Naive thymus-derived CD4-positive, alpha-beta T cell (primary cell): ENCODE results near the gene ACBD6. TPM values are rescaled to one million over a fixed set of nuclear protein-coding genes. Genes with fewer than 3 reads are reported as not detected.

ENCODE experiments used
- ATAC-seq: fragments of 150-1000 bp; cut with Tn5 transposase; 2 replicates; pipeline ENCODE4 v1.10.0; 2021; ENCODE audit warnings: mild to moderate bottlenecking, moderate library complexity
- CTCF ChIA-PET: fragments of 350-600 bp; sonication (Branson Sonifier 250); formaldehyde crosslinking; loops from one replicate; lab custom pipeline; 2021; ENCODE audit warnings: antibody characterized with exemption; lab: Charles Lee
- POLR2A ChIA-PET: fragments of 350-600 bp; sonication (Branson Sonifier 250); formaldehyde crosslinking; loops from one replicate; lab custom pipeline; 2021; ENCODE audit warnings: antibody characterized with exemption, inconsistent platforms; lab: Charles Lee
- DNase-seq, 9 donors: peaks; one replicate each; pipeline versions ENCODE4 v3.0.0 to v3.0.0-alpha.2; 2020 to 2022; ENCODE audit warnings: mixed read lengths in 1 of 9
- H3K27ac ChIP-seq: one replicate; pipeline ENCODE4 v1.7.0; 2013; ENCODE audit warnings: mild to moderate bottlenecking, low read depth, low read length, moderate library complexity
- H3K27me3 ChIP-seq, 2 donors: one replicate each; pipeline ENCODE4 v1.7.0; 2013; ENCODE audit warnings: low read length in 2 of 2, mild to moderate bottlenecking in 2 of 2, moderate library complexity in 2 of 2; ENCODE audit not compliant: control insufficient read depth in 2 of 2, insufficient read depth in 2 of 2
- H3K36me3 ChIP-seq, 3 experiments: 1 replicate in 2 of 3; 2 replicates in 1 of 3; pipeline ENCODE4 v1.7.0; 2013; ENCODE audit warnings: low read length in 3 of 3, mild to moderate bottlenecking in 3 of 3, moderate library complexity in 1 of 3; ENCODE audit not compliant: insufficient read depth in 3 of 3, control insufficient read depth in 2 of 3
- H3K4me1 ChIP-seq, 2 donors: one replicate each; pipeline ENCODE4 v1.7.0; 2013; ENCODE audit warnings: low read length in 2 of 2, mild to moderate bottlenecking in 2 of 2, moderate library complexity in 1 of 2; ENCODE audit not compliant: control insufficient read depth in 2 of 2, insufficient read depth in 2 of 2
- H3K4me3 ChIP-seq: 2 replicates; pipeline ENCODE4 v1.7.0; 2013; ENCODE audit warnings: mild to moderate bottlenecking, low read length
- H3K9me3 ChIP-seq, 3 experiments: 1 replicate in 2 of 3; 2 replicates in 1 of 3; pipeline ENCODE4 v1.7.0; 2013; ENCODE audit warnings: low read length in 3 of 3; ENCODE audit not compliant: control insufficient read depth in 2 of 3
- H3K27ac Mint-ChIP-seq, 9 donors: one replicate each; pipeline ENCODE4 v1.8.0; 2020 to 2022; ENCODE audit warnings: mixed read lengths in 9 of 9, mild to moderate bottlenecking in 8 of 9, moderate library complexity in 5 of 9, inconsistent platforms in 2 of 9
- H3K27me3 Mint-ChIP-seq, 5 donors: one replicate each; pipeline ENCODE4 v1.8.0; 2021 to 2022; ENCODE audit warnings: mixed read lengths in 5 of 5, mild to moderate bottlenecking in 1 of 5
- H3K36me3 Mint-ChIP-seq, 5 donors: one replicate each; pipeline ENCODE4 v1.8.0; 2020 to 2022; ENCODE audit warnings: mixed read lengths in 5 of 5, mild to moderate bottlenecking in 3 of 5, inconsistent platforms in 1 of 5
- H3K4me1 Mint-ChIP-seq, 7 donors: one replicate each; pipeline ENCODE4 v1.8.0; 2020 to 2022; ENCODE audit warnings: mixed read lengths in 7 of 7, mild to moderate bottlenecking in 3 of 7, inconsistent platforms in 1 of 7
- H3K4me3 Mint-ChIP-seq, 10 donors: one replicate each; pipeline ENCODE4 v1.8.0; 2020 to 2022; ENCODE audit warnings: mild to moderate bottlenecking in 10 of 10, mixed read lengths in 10 of 10, moderate library complexity in 6 of 10, inconsistent platforms in 2 of 10
- H3K9me3 Mint-ChIP-seq, 11 donors: one replicate each; pipeline ENCODE4 v1.8.0; 2020 to 2022; ENCODE audit warnings: mixed read lengths in 11 of 11, mild to moderate bottlenecking in 4 of 11, inconsistent platforms in 1 of 11, moderate library complexity in 1 of 11
- intact Hi-C, 2 donors: fragments of 100-400 bp; cut with micrococcal nuclease; formaldehyde crosslinking; loops; one replicate each; pipeline ENCODE4 v1.15.1; 2023
- polyA plus RNA-seq, 2 donors: library from polyadenylated mRNA; unstranded; fragments of 300-500 nt; fragmentation: Illumina TruSeq; gene quantifications; one replicate each; pipeline ENCODE4 v1.2.3, GENCODE V29; 2021
- total RNA-seq, 6 experiments: library from RNA in 5 of 6; stranded (reverse) in 5 of 6; gene quantifications; 1 replicate in 5 of 6; 2 replicates in 1 of 6; pipeline ENCODE4 v1.2.3 and lab custom pipeline; 2021 to 2026

The ACBD6 gene
- total and polyA plus RNA-seq, 7 experiments from 2014 or later: 44.2 to 75.7 (median 47.3) TPM

DNA sequence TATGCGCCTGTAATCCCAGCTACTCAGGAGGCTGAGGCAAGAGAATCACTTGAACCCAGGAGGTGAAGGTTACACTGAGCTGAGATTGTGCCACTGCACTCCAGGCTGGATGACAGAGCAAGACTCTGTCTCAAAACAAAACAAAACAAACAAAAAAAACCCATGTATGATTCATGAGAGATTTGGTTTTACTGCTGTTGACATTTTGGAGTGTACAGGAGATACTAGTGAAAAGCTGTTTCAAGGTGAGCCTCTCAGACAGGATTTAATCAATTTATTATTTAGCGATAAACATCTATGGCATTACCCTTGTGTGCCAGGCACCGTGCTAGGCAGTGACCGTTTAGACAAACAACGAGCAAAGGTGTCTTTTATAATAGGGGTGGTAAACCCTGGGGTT is 255.8 kb downstream of the ACBD6 start:
- no peaks in the 10 kb centered on the region for H3K9me3 ChIP-seq
- H3K36me3 ChIP-seq: no peaks in the 10 kb centered on the region
- POLR2A ChIA-PET: no interaction called here
- CTCF ChIA-PET: no interaction called here
- no peaks in the 10 kb centered on the region for H3K9me3 Mint-ChIP-seq
- H3K27me3 ChIP-seq: no peaks in the 10 kb centered on the region
- no peaks in the 10 kb centered on the region for H3K36me3 Mint-ChIP-seq
- no peak overlapping the region for H3K27ac Mint-ChIP-seq
- DNase-seq (no peak), ATAC-seq (no peak)
- H3K4me1 Mint-ChIP-seq: peaks cover 0 to 4% (median 0%) of the 10 kb centered on the region in 7 donors
- peaks cover 20 to 65% (median 44%) of the 10 kb centered on the region in 5 donors for H3K27me3 Mint-ChIP-seq
- intact Hi-C loops: no loop called here
- no peak overlapping the region for H3K4me3 Mint-ChIP-seq
- H3K4me1 ChIP-seq: no peaks in the 10 kb centered on the region
- H3K4me3 ChIP-seq: no peak overlapping the region
- H3K27ac ChIP-seq: no peak overlapping the region

DNA sequence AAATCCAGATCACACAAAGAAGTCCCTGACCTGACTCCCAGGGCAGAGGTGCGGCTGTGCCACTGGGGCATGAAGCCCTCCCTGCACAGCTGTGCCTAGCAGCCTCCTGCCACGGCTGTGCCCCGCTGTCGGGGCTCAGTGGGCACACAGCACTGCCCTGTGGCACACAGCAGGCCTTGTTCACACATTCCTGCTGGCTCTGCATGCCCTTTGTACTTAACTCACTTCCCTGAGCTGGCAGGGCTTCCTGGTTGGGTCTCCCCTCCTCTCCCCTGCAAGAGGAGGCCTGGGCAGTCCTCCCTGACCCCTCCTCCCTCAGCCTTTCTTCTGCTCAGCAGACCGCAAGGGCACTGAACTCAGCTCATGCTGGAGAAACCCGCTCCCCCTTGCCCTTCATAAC is 257.5 kb downstream of the ACBD6 start:
- intact Hi-C loops: no loop called here
- CTCF ChIA-PET: no interaction called here
- H3K9me3 Mint-ChIP-seq: peaks cover 0 to 2% (median 0%) of the 10 kb centered on the region in 11 donors

DNA sequence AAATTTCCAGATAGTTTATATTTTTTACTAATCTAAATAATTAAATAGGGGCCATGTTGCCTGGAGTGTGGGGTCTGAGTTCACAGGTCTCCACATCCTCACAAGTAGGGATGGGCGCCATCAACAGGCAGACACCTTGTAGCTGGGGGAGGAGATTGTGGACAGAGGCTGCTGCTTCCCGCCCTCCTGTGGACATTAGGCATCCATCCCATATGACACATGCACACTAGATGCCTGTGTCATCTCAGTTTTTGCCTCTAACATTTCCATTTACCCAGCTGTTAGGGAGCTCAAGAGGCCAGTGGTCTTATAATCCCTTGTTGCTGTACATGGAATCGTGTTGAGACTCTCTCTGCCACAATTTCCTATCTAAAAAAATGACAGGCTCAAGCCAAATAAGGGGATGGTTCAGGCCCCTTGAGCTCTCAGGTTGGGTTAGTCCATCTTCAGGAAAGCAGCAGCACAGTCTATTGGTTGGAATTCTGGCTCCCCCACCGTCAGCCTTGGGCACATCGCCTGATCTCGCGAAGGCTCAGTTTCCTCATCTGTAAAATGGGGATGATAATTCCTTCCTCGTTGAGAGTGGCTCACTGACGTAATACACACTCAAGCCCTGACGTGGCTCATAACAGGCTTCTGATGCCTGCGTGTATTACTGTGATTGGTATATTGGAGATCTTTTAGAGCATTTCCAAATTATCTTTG is 258.7 kb downstream of the ACBD6 start:
- Mint-ChIP-seq H3K9me3 (peaks cover 0 to 2% (median 0%) of the 10 kb centered on the region in 11 donors), H3K36me3 (no peaks in the 10 kb centered on the region), H3K4me3 (no peak overlapping the region), H3K4me1 (peaks cover 0 to 2% (median 0%) of the 10 kb centered on the region in 7 donors), H3K27ac (no peak overlapping the region), H3K27me3 (peaks cover 43 to 71% (median 54%) of the 10 kb centered on the region in 5 donors)
- ATAC-seq (no peak), DNase-seq (no peak)
- H3K27me3 ChIP-seq: peaks cover 3 to 7% of the 10 kb centered on the region in 2 donors
- H3K4me3 ChIP-seq: no peak overlapping the region
- H3K9me3 ChIP-seq: no peaks in the 10 kb centered on the region
- intact Hi-C loops: no loop called here
- ChIA-PET CTCF (no interaction called here), POLR2A (no interaction called here)
- no peak overlapping the region for H3K27ac ChIP-seq
- H3K4me1 ChIP-seq: no peaks in the 10 kb centered on the region
- H3K36me3 ChIP-seq: no peaks in the 10 kb centered on the region

More for the DNA sequence above, 257.5 kb downstream of the ACBD6 start:
- no peak for DNase-seq
- no peaks in the 10 kb centered on the region for H3K36me3 Mint-ChIP-seq
- Histone ChIP-seq H3K4me3 (no peak overlapping the region), H3K27ac (no peak overlapping the region), H3K27me3 (peaks cover 0 to 4% of the 10 kb centered on the region in 2 donors), H3K36me3 (no peaks in the 10 kb centered on the region), H3K4me1 (no peaks in the 10 kb centered on the region), H3K9me3 (no peaks in the 10 kb centered on the region)
- H3K27me3 Mint-ChIP-seq: peaks cover 37 to 67% (median 51%) of the 10 kb centered on the region in 5 donors
- POLR2A ChIA-PET: no interaction called here
- H3K4me3 Mint-ChIP-seq: no peak overlapping the region
- peaks cover 0 to 2% (median 0%) of the 10 kb centered on the region in 7 donors for H3K4me1 Mint-ChIP-seq
- ATAC-seq: no peak
- H3K27ac Mint-ChIP-seq: no peak overlapping the region

DNA sequence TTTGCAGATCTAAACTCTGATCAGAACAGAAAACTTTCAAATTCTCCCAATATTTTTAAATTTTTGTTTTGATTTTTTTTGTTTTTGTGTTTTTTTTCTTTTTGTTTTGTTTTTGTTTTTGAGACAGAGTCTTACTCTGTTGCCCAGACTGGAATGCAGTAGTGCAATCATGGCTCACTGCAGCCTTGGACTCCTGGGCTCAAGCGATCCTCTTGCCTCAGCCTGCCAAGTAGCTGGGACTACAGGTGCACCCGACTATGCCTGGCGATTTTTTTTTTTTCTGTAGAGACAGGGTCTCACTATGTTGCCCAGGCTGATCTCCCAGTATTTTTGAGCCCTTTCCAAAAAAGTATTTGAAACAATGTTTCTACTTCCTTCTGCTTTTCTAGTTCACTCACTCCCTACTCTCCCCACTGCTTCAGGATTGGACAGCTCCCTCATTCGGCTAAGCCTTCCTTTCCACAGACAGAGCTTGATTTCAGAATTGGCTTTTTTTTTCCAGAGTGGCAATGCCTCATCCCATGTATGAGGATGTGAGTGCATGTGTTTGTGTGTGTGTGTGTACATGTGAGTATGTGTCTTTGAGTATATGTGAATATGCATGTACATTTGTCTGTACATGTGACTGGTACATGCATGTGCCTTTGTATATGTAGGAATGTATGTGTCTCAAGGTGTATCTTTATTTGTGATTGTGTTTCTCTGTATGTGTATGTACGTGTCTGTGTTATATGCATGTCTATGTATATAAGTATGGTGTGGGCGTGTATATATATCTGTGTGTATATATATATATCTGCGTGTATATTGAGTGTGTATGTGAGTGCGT is 260.4 kb downstream of the ACBD6 start:
- ChIA-PET CTCF (no interaction called here), POLR2A (interaction anchor here (0.8 kb wide), 1 partner anchor 1876 kb away, joined by 3 read pairs; no protein-coding TSS in a partner anchor)
- no peaks in the 10 kb centered on the region for H3K4me1 Mint-ChIP-seq
- ATAC-seq: no peak
- Histone ChIP-seq H3K9me3 (no peaks in the 10 kb centered on the region), H3K27me3 (peaks cover 10 to 13% of the 10 kb centered on the region in 2 donors), H3K4me3 (no peak overlapping the region), H3K27ac (no peak overlapping the region), H3K4me1 (no peaks in the 10 kb centered on the region), H3K36me3 (no peaks in the 10 kb centered on the region)
- intact Hi-C loops: no loop called here
- no peak overlapping the region for H3K27ac Mint-ChIP-seq
- DNase-seq: no peak
- H3K36me3 Mint-ChIP-seq: no peaks in the 10 kb centered on the region
- peaks cover 61 to 80% (median 72%) of the 10 kb centered on the region in 5 donors for H3K27me3 Mint-ChIP-seq
- H3K4me3 Mint-ChIP-seq: no peak overlapping the region
- peaks cover 0 to 2% (median 0%) of the 10 kb centered on the region in 11 donors for H3K9me3 Mint-ChIP-seq

DNA sequence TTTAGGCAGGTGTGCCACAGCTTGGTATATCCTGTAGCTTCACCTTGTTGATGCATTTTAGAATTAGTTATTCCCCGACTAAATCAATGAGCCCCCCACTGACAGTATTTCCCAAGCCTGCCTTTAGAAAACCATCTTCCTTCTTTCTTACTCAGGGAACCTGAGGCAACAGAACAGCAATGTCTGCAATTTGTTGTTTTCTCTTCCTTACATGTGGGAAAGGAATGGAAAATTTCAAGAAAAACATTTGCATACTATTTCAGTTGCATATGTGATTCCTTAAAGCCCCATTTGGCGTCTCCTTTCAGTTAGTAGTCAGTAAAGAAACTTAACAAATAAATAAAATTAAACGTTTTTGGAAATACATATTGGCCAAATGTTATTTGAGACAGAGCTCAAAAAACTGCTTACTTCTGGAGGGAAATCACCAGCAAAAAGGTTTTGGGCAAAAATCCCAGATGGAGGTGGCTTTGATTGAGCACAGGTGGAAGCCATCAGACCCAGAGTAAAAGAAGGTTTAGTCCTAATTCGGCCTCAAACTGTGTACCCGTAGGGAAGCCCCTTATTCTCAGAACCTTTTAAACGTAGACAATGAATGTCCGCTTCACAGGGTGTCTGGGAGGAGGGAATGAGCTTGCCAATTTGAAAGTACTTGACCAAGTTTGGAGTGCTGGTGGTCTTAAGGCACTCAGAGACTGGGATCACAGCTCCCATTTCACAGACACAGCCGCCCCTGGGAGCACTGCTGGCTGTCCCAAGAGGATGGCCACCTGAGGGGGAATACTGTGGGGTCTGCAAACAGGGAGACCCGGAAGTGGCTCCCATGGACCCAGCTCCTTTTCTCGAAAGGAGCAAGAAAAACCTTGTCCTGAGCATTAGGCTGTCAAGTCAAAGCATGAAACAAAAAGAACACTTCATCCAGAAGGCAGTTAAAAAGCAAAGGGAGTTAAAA is 263.0 kb downstream of the ACBD6 start:
- POLR2A ChIA-PET: no interaction called here
- no peak overlapping the region for H3K27ac ChIP-seq
- ATAC-seq (no peak), DNase-seq (no peak)
- CTCF ChIA-PET: no interaction called here
- peaks cover 78 to 92% (median 84%) of the 10 kb centered on the region in 5 donors for H3K27me3 Mint-ChIP-seq
- peaks cover 0 to 2% (median 0%) of the 10 kb centered on the region in 11 donors for H3K9me3 Mint-ChIP-seq
- no peaks in the 10 kb centered on the region for H3K9me3 ChIP-seq
- peaks cover 17 to 34% of the 10 kb centered on the region in 2 donors for H3K27me3 ChIP-seq
- intact Hi-C loops: loop anchor here (5.0 to 10.0 kb wide), 2 partner anchors 238 to 395 kb away; partner anchors contain the start of gene XPR1 (in 1 of the 2)
- peaks cover 6 to 9% of the 10 kb centered on the region in 2 donors for H3K4me1 ChIP-seq
- peaks cover 5 to 23% (median 19%) of the 10 kb centered on the region in 7 donors for H3K4me1 Mint-ChIP-seq
- no peaks in the 10 kb centered on the region for H3K36me3 Mint-ChIP-seq
- no peak overlapping the region for H3K4me3 Mint-ChIP-seq
- no peak overlapping the region for H3K4me3 ChIP-seq
- H3K36me3 ChIP-seq: no peaks in the 10 kb centered on the region
- no peak overlapping the region for H3K27ac Mint-ChIP-seq

DNA sequence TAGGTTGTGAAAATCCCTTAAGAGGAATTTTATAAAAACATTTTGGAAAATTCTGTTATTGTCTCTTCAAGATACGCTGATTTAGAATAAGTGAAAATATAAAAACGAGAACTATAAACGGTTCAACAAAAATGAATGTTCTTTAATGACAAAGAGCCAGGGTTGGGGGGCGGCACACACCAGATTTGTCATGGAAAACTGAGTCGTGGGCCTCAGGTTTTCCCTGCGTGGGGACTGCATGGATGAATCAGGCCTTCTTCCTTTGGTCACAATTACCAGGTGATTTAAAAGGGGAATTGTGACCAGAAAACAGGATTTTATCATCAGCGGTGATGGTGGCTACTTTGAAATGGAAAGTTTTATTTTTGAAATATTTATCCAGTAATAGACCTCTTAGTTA is 263.7 kb downstream of the ACBD6 start:
- Histone ChIP-seq H3K4me3 (no peak overlapping the region), H3K9me3 (no peaks in the 10 kb centered on the region), H3K27ac (no peak overlapping the region), H3K36me3 (no peaks in the 10 kb centered on the region), H3K4me1 (peaks cover 6 to 12% of the 10 kb centered on the region in 2 donors), H3K27me3 (peaks cover 20 to 34% of the 10 kb centered on the region in 2 donors)
- Mint-ChIP-seq H3K9me3 (peaks cover 0 to 2% (median 0%) of the 10 kb centered on the region in 11 donors), H3K27ac (no peak overlapping the region), H3K4me3 (no peak overlapping the region), H3K36me3 (no peaks in the 10 kb centered on the region), H3K27me3 (peaks cover 82 to 92% (median 84%) of the 10 kb centered on the region in 5 donors), H3K4me1 (peaks cover 7 to 30% (median 26%) of the 10 kb centered on the region in 7 donors)
- ChIA-PET CTCF (no interaction called here), POLR2A (no interaction called here)
- DNase-seq: no peak
- ATAC-seq: no peak
- intact Hi-C loops: loop anchor here (5.0 to 10.0 kb wide), 2 partner anchors 239 to 396 kb away; partner anchors contain the start of gene XPR1 (in 1 of the 2)
